SK-N-MC (cell line): ENCODE data around the gene SMG6.

Experiments
- EZH2 ChIP-seq: fragments of 200-600 bp; sonication (generic); IDR thresholded peaks from one replicate; pipeline ENCODE4 v1.6.1; 2017; ENCODE audit warnings: antibody characterized with exemption
- POLR2AphosphoS5 ChIP-seq: IDR thresholded peaks from 2 replicates; pipeline ENCODE4 v1.6.1; 2012; ENCODE audit warnings: mild to moderate bottlenecking, low read depth, low read length, borderline replicate concordance

GRCh38 chr17:2192367-2193057 is 111.1 kb downstream of the SMG6 start:
- TF ChIP-seq EZH2: no peak
- TF ChIP-seq POLR2AphosphoS5: no peak
